Suprapubic skin (tissue), 4 donors: ENCODE measurements around the gene KCNJ6. TPM values are rescaled to one million over a fixed set of nuclear protein-coding genes. Genes with fewer than 3 reads are reported as not detected.
"Not testable (repeated sequence)": the region's sequence is repeated elsewhere in the genome, so short reads cannot be mapped to it uniquely, and the experiment has no call there.

Experiments used
- DNase-seq, 2 donors: peaks; one replicate each; pipeline ENCODE4 v3.0.0-alpha.2; 2019; ENCODE audit warnings: low spot score in 2 of 2
- H3K27ac ChIP-seq: fragments of 200-600 bp; sonication (generic); one replicate; pipeline ENCODE4 v1.5.1; 2019
- H3K27me3 ChIP-seq: fragments of 200-600 bp; sonication (generic); one replicate; pipeline ENCODE4 v1.5.1; 2019
- H3K36me3 ChIP-seq: fragments of 200-600 bp; sonication (generic); one replicate; pipeline ENCODE4 v1.5.1; 2019
- H3K4me1 ChIP-seq: fragments of 200-600 bp; sonication (generic); one replicate; pipeline ENCODE4 v1.5.1; 2019
- H3K4me3 ChIP-seq: fragments of 200-600 bp; sonication (generic); one replicate; pipeline ENCODE4 v1.5.1; 2019; ENCODE audit warnings: mild to moderate bottlenecking
- H3K9me3 ChIP-seq: fragments of 200-600 bp; sonication (generic); one replicate; pipeline ENCODE4 v1.5.1; 2019
- EP300 ChIP-seq: sonication (generic); formaldehyde crosslinking; IDR thresholded peaks from one replicate; pipeline ENCODE4 v1.6.1; 2017; ENCODE audit warnings: antibody characterized with exemption
- POLR2A ChIP-seq, 2 donors: fragments of 450-650 bp; IDR thresholded peaks; one replicate each; pipeline ENCODE4 v1.6.1; 2017; ENCODE audit warnings: antibody characterized with exemption in 2 of 2, mild to moderate bottlenecking in 2 of 2, moderate library complexity in 2 of 2
- POLR2AphosphoS5 ChIP-seq, 3 donors: sonication (generic); formaldehyde crosslinking; IDR thresholded peaks; one replicate each; pipeline ENCODE4 v1.6.1; 2017; ENCODE audit warnings: antibody characterized with exemption in 3 of 3
- WGBS: methylation state at CpG from one replicate; pipeline ENCODE4 v1.1.5; 2018; 5-methylcytosine and 5-hydroxymethylcytosine counted together
- total RNA-seq, 4 donors: library from RNA; depleted of rRNA; stranded (reverse); fragments of >200 nt; gene quantifications; one replicate each; pipeline ENCODE4 v1.1.0, GENCODE V29; 2016
- TF ChIP-seq, protein P1 (sequence below), 2 donors: fragments of 200-600 bp in 1 of 2; fragments of 450-650 bp in 1 of 2; sonication (generic) in 1 of 2; IDR thresholded peaks; one replicate each; pipeline ENCODE4 v1.5.1; 2016 to 2019; ENCODE audit warnings: antibody characterized with exemption in 2 of 2, mild to moderate bottlenecking in 1 of 2, moderate library complexity in 1 of 2

Gene KCNJ6
- total RNA-seq, 4 donors from 2014 or later: not detected

DNA sequence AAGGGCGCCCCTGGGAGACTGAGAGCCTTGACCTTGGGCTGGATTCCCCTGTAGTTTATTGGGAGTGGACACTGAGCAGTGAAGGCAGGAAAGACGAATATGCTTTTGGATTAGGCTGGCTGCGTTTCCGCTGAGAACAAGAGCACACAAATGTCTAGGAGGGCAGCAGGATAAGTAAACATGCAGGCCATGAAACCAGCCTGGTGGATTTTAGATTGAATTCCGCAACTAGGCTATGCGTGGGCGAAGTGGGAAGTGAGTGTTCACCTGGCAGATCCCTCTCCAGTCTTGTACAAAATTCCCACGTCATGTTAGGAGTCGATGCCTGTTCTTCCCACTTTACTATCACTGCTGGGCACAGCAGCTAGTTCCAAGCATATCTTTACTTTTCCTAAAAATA, 21.4 kb upstream of the KCNJ6 start:
- H3K27ac ChIP-seq: no peak overlapping the region
- WGBS: 82% methylated on average over 9 of the region's 9 CpGs
- TF ChIP-seq EP300 (no peak), POLR2A (IDR thresholded peaks at IDR 0.05) (no peak), POLR2AphosphoS5 (IDR thresholded peaks at IDR 0.05) (no peak)
- TF ChIP-seq, protein P1, sequence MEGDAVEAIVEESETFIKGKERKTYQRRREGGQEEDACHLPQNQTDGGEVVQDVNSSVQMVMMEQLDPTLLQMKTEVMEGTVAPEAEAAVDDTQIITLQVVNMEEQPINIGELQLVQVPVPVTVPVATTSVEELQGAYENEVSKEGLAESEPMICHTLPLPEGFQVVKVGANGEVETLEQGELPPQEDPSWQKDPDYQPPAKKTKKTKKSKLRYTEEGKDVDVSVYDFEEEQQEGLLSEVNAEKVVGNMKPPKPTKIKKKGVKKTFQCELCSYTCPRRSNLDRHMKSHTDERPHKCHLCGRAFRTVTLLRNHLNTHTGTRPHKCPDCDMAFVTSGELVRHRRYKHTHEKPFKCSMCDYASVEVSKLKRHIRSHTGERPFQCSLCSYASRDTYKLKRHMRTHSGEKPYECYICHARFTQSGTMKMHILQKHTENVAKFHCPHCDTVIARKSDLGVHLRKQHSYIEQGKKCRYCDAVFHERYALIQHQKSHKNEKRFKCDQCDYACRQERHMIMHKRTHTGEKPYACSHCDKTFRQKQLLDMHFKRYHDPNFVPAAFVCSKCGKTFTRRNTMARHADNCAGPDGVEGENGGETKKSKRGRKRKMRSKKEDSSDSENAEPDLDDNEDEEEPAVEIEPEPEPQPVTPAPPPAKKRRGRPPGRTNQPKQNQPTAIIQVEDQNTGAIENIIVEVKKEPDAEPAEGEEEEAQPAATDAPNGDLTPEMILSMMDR (IDR thresholded peaks at IDR 0.05): no peak
- H3K4me1 ChIP-seq: no peaks in the 10 kb centered on the region
- H3K4me3 ChIP-seq: no peak overlapping the region
- no peaks in the 10 kb centered on the region for H3K36me3 ChIP-seq
- no peak for DNase-seq
- H3K27me3 ChIP-seq: peaks cover 3% of the 10 kb centered on the region
- H3K9me3 ChIP-seq: peaks cover 15% of the 10 kb centered on the region

DNA sequence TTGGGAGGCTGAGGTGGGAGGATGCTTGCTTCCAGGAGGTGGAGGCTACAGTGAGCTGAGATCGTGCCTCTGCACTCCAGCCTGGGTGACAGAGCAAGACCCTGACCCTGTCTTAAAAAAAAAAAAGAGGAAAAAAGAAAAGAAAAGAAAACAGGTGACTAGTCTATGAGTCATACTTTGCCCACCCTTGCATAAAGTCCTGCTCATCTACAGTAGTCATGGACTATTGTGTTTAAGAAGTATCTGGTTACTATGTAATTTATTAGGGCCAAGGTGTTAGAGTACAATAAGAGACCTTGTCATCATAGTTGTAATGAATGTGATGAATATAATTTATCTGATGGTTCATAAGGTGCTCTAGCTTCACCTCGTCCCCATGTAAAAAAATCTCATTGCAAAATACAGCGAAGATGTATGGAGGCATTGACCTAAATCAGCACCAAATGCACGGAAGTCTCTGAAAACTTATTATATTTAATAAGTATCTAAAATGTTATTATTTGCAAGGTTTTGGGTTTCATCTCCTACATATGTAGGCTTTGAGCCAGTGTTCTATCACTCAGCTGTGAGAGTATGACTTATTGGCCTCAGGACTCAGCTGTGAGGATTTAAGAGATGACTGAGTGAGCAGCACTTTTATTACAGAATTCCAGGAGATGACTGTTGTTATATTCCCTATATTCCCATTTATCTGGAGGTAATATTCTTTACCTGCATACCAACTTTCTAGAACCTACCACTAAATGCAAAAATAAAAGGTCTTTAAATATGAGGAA, 19.9 kb upstream of the KCNJ6 start:
- no peak for DNase-seq
- WGBS: 91% methylated on average over 4 of the region's 4 CpGs
- no peaks in the 10 kb centered on the region for H3K36me3 ChIP-seq

DNA sequence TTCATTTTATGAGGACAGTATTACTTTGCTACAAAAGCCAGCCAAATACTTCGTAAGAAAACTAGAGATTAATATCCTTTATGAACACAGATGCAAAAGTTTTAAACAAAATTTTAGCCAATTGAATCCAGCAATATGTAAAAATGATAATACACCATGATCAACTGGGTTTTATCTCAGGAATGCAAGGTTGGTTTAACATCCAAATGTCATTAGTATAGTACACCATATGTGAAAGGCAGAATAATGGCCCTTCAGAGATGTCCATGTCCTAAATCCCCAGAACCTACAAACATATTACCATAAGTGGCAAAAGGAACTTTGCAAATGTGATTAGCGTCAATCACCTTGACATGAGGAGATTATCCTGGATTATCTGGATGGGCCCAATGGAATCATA, 16.7 kb upstream of the KCNJ6 start:
- H3K36me3 ChIP-seq: no peaks in the 10 kb centered on the region
- TF ChIP-seq, protein P1 (IDR thresholded peaks at IDR 0.05): no peak
- TF ChIP-seq POLR2A (IDR thresholded peaks at IDR 0.05): no peak
- no peak for TF ChIP-seq POLR2AphosphoS5 (IDR thresholded peaks at IDR 0.05)
- no peak for TF ChIP-seq EP300
- no peaks in the 10 kb centered on the region for H3K4me1 ChIP-seq
- DNase-seq: no peak
- no peak overlapping the region for H3K27ac ChIP-seq
- H3K9me3 ChIP-seq: peaks cover 23% of the 10 kb centered on the region
- 91% methylated on average over 2 of the region's 2 CpGs for WGBS
- H3K27me3 ChIP-seq: peaks cover 3% of the 10 kb centered on the region
- no peak overlapping the region for H3K4me3 ChIP-seq

More for the DNA sequence above, 19.9 kb upstream of the KCNJ6 start:
- no peak overlapping the region for H3K27ac ChIP-seq
- peaks cover 3% of the 10 kb centered on the region for H3K27me3 ChIP-seq
- no peak overlapping the region for H3K4me3 ChIP-seq
- H3K4me1 ChIP-seq: no peaks in the 10 kb centered on the region
- peaks cover 23% of the 10 kb centered on the region for H3K9me3 ChIP-seq
- TF ChIP-seq EP300: no peak
- no peak for TF ChIP-seq POLR2A (IDR thresholded peaks at IDR 0.05)
- TF ChIP-seq POLR2AphosphoS5 (IDR thresholded peaks at IDR 0.05): no peak
- TF ChIP-seq, protein P1 (IDR thresholded peaks at IDR 0.05): no peak

DNA sequence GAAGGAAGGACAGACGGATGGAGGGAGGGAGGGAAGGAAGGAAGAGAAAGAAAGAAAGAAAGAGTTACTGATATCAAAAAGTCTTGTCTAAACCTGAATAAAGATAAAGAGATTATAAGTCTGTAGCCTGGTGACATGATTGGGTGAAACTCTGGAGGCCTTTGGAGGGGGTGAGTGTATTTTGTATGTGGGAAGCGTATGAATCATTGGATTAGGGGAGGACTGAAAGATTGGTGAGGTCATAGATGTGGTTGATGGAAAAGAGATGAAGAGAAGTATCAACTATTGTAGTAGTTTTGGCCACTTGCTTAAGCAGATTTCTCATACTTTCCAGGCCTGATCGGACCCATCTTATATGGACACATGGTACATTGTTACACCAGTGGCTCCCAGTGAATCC, 11.5 kb upstream of the KCNJ6 start:
- no peak for DNase-seq
- no peaks in the 10 kb centered on the region for H3K27me3 ChIP-seq
- TF ChIP-seq POLR2A (IDR thresholded peaks at IDR 0.05): no peak
- TF ChIP-seq POLR2AphosphoS5 (IDR thresholded peaks at IDR 0.05): no peak
- TF ChIP-seq EP300: no peak
- TF ChIP-seq, protein P1 (IDR thresholded peaks at IDR 0.05): no peak
- no peaks in the 10 kb centered on the region for H3K4me1 ChIP-seq
- H3K36me3 ChIP-seq: no peaks in the 10 kb centered on the region
- no peak overlapping the region for H3K4me3 ChIP-seq
- WGBS: 75% methylated on average over 3 of the region's 3 CpGs
- H3K9me3 ChIP-seq: peaks cover 9% of the 10 kb centered on the region
- no peak overlapping the region for H3K27ac ChIP-seq

DNA sequence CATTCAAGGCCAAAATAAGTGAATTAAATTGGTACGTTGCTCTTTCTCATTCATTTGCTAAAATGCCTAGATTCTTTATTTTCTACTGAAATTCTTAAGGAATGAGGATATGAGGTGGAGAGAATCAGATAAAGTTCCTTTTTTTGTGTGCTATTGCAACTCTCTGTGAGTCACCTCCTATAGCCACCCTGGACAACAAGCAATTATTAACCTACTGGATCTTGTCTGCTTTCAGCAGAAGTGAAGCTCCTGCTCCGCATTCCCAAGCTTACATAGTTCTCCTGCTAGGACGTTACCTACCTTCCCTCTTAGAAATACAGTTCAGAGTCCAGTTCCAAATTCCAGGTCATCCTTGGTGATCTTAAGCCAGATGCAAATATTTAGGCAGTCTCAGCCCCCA, 4.8 kb upstream of the KCNJ6 start:
- WGBS: 85% methylated on average over 3 of the region's 3 CpGs
- Histone ChIP-seq H3K36me3 (no peaks in the 10 kb centered on the region), H3K27ac (no peak overlapping the region), H3K9me3 (no peaks in the 10 kb centered on the region), H3K4me3 (no peak overlapping the region), H3K27me3 (peaks cover 47% of the 10 kb centered on the region), H3K4me1 (peaks cover 5% of the 10 kb centered on the region)
- no peak for TF ChIP-seq POLR2AphosphoS5 (IDR thresholded peaks at IDR 0.05)
- no peak for TF ChIP-seq POLR2A (IDR thresholded peaks at IDR 0.05)
- TF ChIP-seq, protein P1 (IDR thresholded peaks at IDR 0.05): no peak
- no peak for TF ChIP-seq EP300
- no peak for DNase-seq

DNA sequence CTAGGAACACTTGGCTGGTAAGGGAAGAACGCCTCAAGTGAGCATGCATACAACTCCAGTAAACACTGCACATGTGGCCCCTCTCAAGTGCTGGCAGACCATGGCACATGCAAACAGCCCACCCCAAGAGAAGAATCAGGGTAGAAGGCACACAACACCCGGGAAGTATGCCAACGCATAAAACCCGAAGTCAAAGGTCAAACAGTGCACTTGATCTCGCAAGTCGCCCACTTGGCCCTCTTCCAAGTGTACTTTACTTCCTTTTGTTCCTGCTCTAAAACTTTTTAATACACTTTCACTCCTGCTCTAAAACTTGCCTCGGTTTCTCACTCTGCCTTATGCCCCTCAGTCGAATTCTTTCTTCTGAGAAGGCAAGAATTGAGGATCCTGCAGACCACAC, 4.0 kb upstream of the KCNJ6 start:
- 78% methylated on average over 8 of the region's 8 CpGs for WGBS
- H3K9me3 ChIP-seq, H3K36me3 ChIP-seq, DNase-seq, H3K27ac ChIP-seq, H3K4me3 ChIP-seq: not testable (repeated sequence)
- peaks cover 13% of the 10 kb centered on the region for H3K4me1 ChIP-seq
- peaks cover 55% of the 10 kb centered on the region for H3K27me3 ChIP-seq
